Esophagus muscularis mucosa (tissue), 3 donors: Measurements from ENCODE around the gene TRABD2B.

Experiments
- CTCF ChIP-seq, 3 experiments: fragments of 200-600 bp in 2 of 3; fragments of 450-650 bp in 1 of 3; sonication (generic) in 2 of 3; IDR thresholded peaks; one replicate each; pipeline ENCODE4 v1.5.1; 2017 to 2019; ENCODE audit warnings: antibody characterized with exemption in 3 of 3, mild to moderate bottlenecking in 2 of 3, moderate library complexity in 1 of 3
- POLR2A ChIP-seq: fragments of 450-650 bp; IDR thresholded peaks from one replicate; pipeline ENCODE4 v1.6.1; 2017; ENCODE audit warnings: antibody characterized with exemption, moderate library complexity, mild to moderate bottlenecking, low read depth

GRCh38 chr1:47764461-47765046 lies 232.6 kb downstream of the TRABD2B start:
- TF ChIP-seq CTCF (IDR thresholded peaks at IDR 0.05): no peak
- TF ChIP-seq POLR2A: no peak
